Measurements from ENCODE around the gene RANBP10.

RANBP10 gene

GRCh38 chr16:67825906-67826305 is 19.5 kb upstream of the RANBP10 start:
- DNase-seq (ENCODE audit: low read depth) = no peak

DNA sequence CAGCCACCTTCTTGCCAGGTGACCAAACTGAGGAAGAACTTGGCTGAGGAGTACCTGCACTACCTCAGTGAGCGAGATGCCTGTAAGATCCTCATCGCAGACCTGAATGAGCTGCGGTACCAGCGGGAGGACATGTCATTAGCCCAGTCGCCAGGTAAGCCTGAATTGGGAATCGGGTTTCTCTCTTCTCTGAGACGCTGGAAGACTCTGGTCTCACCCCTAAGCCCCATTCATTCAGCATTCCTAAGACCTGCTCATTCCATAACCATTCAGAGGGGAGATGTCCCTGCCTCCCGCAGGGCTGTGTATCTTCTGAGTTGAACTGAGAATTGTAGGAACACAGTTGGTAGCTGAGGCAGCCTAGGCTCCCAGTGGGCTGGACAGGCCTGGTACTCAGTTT is 18.8 kb upstream of the RANBP10 start:
- no peak for DNase-seq (ENCODE audit: low read depth)

DNA sequence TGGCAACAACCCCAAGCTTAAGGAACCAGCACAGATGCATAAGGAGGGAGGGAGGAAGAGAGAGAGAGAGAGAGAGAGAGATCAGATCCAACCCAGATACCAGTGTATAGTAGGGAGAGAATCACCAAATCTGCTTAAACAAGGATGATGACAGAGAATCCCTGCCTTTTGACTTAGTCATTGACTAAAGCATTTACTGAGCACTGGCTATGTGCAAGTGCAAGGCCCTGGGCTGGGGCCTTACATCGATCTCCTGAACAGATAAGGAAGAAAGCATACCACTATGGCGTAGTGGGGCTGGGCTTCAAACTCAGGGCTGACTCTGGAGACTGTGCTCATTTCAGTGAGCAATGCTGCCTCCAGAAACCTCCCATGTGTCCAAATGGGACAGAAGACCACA is 16.2 kb upstream of the RANBP10 start:
- DNase-seq (ENCODE audit: low read depth) = no peak

- DNase-seq (ENCODE audit: low read depth) = no peak
Observed at GRCh38 chr16:67820608-67821259, 14.4 kb upstream of the RANBP10 start.

GRCh38 chr16:67814567-67814966 is 8.2 kb upstream of the RANBP10 start:
- DNase-seq (ENCODE audit: low read depth) = no peak

DNA sequence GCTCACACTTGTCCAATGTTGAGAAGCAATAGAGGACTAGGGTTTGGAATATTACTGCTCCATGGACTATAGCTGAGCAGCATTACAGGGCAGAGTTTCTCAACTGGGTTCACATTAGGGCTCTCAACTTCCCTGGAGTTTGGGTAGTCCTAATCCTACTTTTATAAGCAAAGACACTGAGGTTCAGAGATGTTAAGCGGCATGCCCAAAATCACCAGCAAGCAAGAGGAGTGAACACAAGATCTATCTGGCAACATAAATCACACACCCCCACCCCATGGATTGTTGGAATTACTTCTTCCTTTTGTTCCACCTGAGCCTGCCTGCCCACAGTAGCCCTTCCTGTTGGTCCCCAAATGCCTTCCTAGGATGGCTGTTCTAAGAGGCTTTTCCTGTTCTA is 5.5 kb upstream of the RANBP10 start:
- DNase-seq (ENCODE audit: low read depth) = no peak

GRCh38 chr16:67807148-67807682 is 855 bp upstream of the RANBP10 start:
- DNase-seq (ENCODE audit: low read depth) = no peak

GRCh38 chr16:67805718-67806427 is 487 bp downstream of the RANBP10 start:
- DNase-seq (ENCODE audit: low read depth) = no peak

DNA sequence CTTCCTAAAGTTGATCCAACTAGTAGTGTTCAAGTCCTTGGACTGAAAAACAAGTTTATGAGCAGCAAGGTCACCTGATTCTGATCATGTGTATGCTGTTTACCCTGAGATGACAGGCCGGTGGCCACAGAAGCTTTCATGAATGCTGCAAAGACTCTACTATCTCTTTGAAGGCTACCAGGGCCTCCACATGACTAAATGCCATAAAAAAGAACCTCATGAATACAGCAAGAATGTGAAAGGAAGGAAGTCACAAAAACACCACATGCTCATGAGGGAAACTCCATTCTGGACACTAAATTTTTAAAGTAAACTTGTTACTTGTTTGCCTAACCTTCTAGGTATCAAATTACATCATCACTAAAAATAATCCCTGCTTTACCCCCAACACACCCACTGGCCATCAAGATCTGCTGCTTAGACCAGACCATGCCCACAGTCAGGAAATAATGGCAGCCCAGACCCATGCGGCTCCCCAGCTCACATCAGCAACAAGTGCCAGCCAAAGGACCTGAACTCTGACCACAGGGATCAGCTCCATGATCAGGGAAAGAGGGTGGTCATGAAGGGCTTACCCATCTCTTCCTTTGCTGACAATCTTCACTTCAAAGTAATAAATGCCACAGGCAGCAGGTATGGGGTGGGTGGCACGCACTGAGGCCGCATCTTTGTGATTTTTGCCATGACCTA is 1.4 kb downstream of the RANBP10 start:
- DNase-seq (ENCODE audit: low read depth) = no peak

- DNase-seq (ENCODE audit: low read depth) = no peak
Observed at GRCh38 chr16:67803894-67804293, 2.5 kb downstream of the RANBP10 start.

- no peak for DNase-seq (ENCODE audit: low read depth)
Observed at GRCh38 chr16:67801883-67802282, 4.5 kb downstream of the RANBP10 start.

- DNase-seq (ENCODE audit: low read depth) = no peak
Observed at GRCh38 chr16:67801241-67801640, 5.1 kb downstream of the RANBP10 start.

- no peak for DNase-seq (ENCODE audit: low read depth)
Observed at GRCh38 chr16:67800338-67800926, 5.9 kb downstream of the RANBP10 start.

- no peak for DNase-seq (ENCODE audit: low read depth)
Observed at GRCh38 chr16:67796099-67796718, 10.2 kb downstream of the RANBP10 start.

GRCh38 chr16:67790071-67790470 is 16.3 kb downstream of the RANBP10 start:
- no peak for DNase-seq (ENCODE audit: low read depth)

- no peak for DNase-seq (ENCODE audit: low read depth)
Observed at GRCh38 chr16:67786491-67786890, 19.9 kb downstream of the RANBP10 start.

DNA sequence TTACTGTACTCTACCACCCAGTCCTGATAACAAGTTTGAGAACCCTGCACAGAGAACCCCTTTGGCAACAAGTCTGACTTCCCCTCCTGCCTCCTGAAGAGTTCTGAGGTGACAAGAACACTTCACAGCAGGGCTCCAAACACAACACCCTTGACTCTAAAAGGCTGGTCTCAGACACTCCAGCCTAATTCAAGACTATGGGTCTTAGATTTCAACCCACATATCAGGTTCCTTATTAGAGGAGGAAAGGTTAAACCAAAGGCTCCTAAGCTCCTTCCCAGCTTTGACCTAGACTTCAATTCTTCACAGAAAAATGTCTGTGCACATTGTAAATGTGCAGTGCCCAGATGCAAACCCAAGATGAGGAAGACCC is 23.0 kb downstream of the RANBP10 start:
- DNase-seq (ENCODE audit: low read depth) = no peak

GRCh38 chr16:67782567-67783352 is 23.6 kb downstream of the RANBP10 start:
- no peak for DNase-seq (ENCODE audit: low read depth)

GRCh38 chr16:67781565-67781921 is 24.8 kb downstream of the RANBP10 start:
- no peak for DNase-seq (ENCODE audit: low read depth)

- DNase-seq (ENCODE audit: low read depth) = no peak
Observed at GRCh38 chr16:67780847-67781564, 25.4 kb downstream of the RANBP10 start.

Data from CMK (cell line).